ENCODE data around the gene KRT85.

The KRT85 gene

DNA sequence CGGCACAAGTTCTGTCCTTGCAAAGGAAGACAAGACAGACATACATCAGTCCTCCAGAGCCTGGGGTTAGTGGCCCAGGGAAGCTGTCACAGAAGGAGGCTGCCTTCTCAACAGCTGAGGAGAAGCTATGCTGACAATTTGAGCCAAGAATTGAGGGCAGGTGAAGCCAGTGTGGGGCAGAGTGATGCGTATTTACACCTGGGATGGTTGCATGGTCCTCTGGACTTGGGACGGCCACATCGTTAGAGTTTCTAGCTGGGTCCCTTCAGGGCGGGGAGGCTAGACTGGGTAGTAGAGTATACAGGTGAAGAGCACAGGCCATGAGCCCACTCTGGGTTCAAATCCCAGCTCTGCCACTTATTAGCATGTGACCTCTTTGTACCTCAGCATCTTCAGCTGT, 16.5 kb downstream of the KRT85 start:
- no peaks in the 10 kb centered on the region for H3F3A ChIP-seq (ENCODE audit: low read depth)
- H2AFZ ChIP-seq (ENCODE audit: low read length) = no peak overlapping the region
- no peaks in the 10 kb centered on the region for H3K36me3 ChIP-seq (ENCODE audit: insufficient read depth, low read length)
- no peak for TF ChIP-seq CTCF (conservative IDR thresholded peaks at IDR 0.05; ENCODE audit: low read length)
- TF ChIP-seq EZH2phosphoT487 (IDR thresholded peaks at IDR 0.05; ENCODE audit: borderline replicate concordance) = no peak
- no peak overlapping the region for H3K4me2 ChIP-seq (ENCODE audit: low read depth, low read length, poor library complexity, severe bottlenecking)
- no peaks in the 10 kb centered on the region for H4K20me1 ChIP-seq (ENCODE audit: insufficient read depth, low read length, poor library complexity, severe bottlenecking)
- H3K9me3 ChIP-seq (ENCODE audit: insufficient read depth, low read depth, low read length) = no peaks in the 10 kb centered on the region
- no peaks in the 10 kb centered on the region for H3K9me2 ChIP-seq (replicated peaks; ENCODE audit: low read depth, low read length)
- no peak overlapping the region for H3K4me3 ChIP-seq (ENCODE audit: low read length, poor library complexity, severe bottlenecking)
- no peaks in the 10 kb centered on the region for H3K27me3 ChIP-seq (ENCODE audit: insufficient read depth, low read length, poor library complexity, severe bottlenecking)
- H3K79me2 ChIP-seq (ENCODE audit: insufficient read depth, low read length) = no peaks in the 10 kb centered on the region
- H3K4me1 ChIP-seq (ENCODE audit: insufficient read depth, low read length, poor library complexity, severe bottlenecking) = peaks cover 59% of the 10 kb centered on the region
- no peak overlapping the region for H3K9ac ChIP-seq (ENCODE audit: low read depth, low read length, poor library complexity, severe bottlenecking)

- no peaks in the 10 kb centered on the region for H3K79me2 ChIP-seq (ENCODE audit: insufficient read depth, low read length)
- no peaks in the 10 kb centered on the region for H3K27me3 ChIP-seq (ENCODE audit: insufficient read depth, low read length, poor library complexity, severe bottlenecking)
- H2AFZ ChIP-seq (ENCODE audit: low read length) = no peak overlapping the region
- no peaks in the 10 kb centered on the region for H3F3A ChIP-seq (ENCODE audit: low read depth)
- no peaks in the 10 kb centered on the region for H3K36me3 ChIP-seq (ENCODE audit: insufficient read depth, low read length)
- no peak overlapping the region for H3K4me2 ChIP-seq (ENCODE audit: low read depth, low read length, poor library complexity, severe bottlenecking)
- peaks cover 59% of the 10 kb centered on the region for H3K4me1 ChIP-seq (ENCODE audit: insufficient read depth, low read length, poor library complexity, severe bottlenecking)
- H4K20me1 ChIP-seq (ENCODE audit: insufficient read depth, low read length, poor library complexity, severe bottlenecking) = no peaks in the 10 kb centered on the region
- H3K9me3 ChIP-seq (ENCODE audit: insufficient read depth, low read depth, low read length) = no peaks in the 10 kb centered on the region
- TF ChIP-seq EZH2phosphoT487 (IDR thresholded peaks at IDR 0.05; ENCODE audit: borderline replicate concordance) = no peak
- no peak for TF ChIP-seq CTCF (conservative IDR thresholded peaks at IDR 0.05; ENCODE audit: low read length)
- H3K4me3 ChIP-seq (ENCODE audit: low read length, poor library complexity, severe bottlenecking) = no peak overlapping the region
- no peak overlapping the region for H3K9ac ChIP-seq (ENCODE audit: low read depth, low read length, poor library complexity, severe bottlenecking)
- H3K9me2 ChIP-seq (replicated peaks; ENCODE audit: low read depth, low read length) = no peaks in the 10 kb centered on the region
Measured at GRCh38 chr12:52350021-52350620, 17.2 kb downstream of the KRT85 start.

DNA sequence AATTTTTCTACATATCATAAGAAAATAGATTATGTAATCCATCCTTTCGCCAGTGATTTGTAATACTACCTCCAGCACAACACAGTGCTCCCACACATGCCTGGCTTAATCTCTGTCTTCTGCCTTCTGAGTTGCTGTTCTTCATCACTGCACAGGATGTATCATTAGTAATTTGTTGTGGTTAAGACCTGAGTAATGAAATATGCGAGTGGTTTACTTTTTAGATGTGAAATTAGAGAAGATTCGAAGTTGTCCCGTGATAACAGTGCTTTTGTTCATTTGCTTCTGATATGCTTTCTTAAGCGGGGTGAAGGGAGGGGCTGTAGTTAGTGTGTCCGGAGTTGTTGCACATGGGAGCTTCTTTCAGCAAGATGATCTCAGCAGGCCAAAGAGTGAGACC, 18.1 kb downstream of the KRT85 start:
- no peaks in the 10 kb centered on the region for H3K79me2 ChIP-seq (ENCODE audit: insufficient read depth, low read length)
- H3K9me3 ChIP-seq (ENCODE audit: insufficient read depth, low read depth, low read length) = no peaks in the 10 kb centered on the region
- H3K27me3 ChIP-seq (ENCODE audit: insufficient read depth, low read length, poor library complexity, severe bottlenecking) = no peaks in the 10 kb centered on the region
- H3K36me3 ChIP-seq (ENCODE audit: insufficient read depth, low read length) = no peaks in the 10 kb centered on the region
- H3K9ac ChIP-seq (ENCODE audit: low read depth, low read length, poor library complexity, severe bottlenecking) = no peak overlapping the region
- no peak for TF ChIP-seq EZH2phosphoT487 (IDR thresholded peaks at IDR 0.05; ENCODE audit: borderline replicate concordance)
- no peak for TF ChIP-seq CTCF (conservative IDR thresholded peaks at IDR 0.05; ENCODE audit: low read length)
- H3K4me3 ChIP-seq (ENCODE audit: low read length, poor library complexity, severe bottlenecking) = no peak overlapping the region
- no peaks in the 10 kb centered on the region for H4K20me1 ChIP-seq (ENCODE audit: insufficient read depth, low read length, poor library complexity, severe bottlenecking)
- H3K4me2 ChIP-seq (ENCODE audit: low read depth, low read length, poor library complexity, severe bottlenecking) = no peak overlapping the region
- H3F3A ChIP-seq (ENCODE audit: low read depth) = no peaks in the 10 kb centered on the region
- H3K4me1 ChIP-seq (ENCODE audit: insufficient read depth, low read length, poor library complexity, severe bottlenecking) = peaks cover 59% of the 10 kb centered on the region
- no peaks in the 10 kb centered on the region for H3K9me2 ChIP-seq (replicated peaks; ENCODE audit: low read depth, low read length)
- no peak overlapping the region for H2AFZ ChIP-seq (ENCODE audit: low read length)
